HL-60 (cell line): ENCODE measurements around the gene IFI27.

Experiments
- DNase-seq, 2 experiments: peaks; one replicate each; pipeline ENCODE4 v3.0.0-alpha.2; 2010 to 2020; ENCODE audit warnings: low read depth in 1 of 2, low spot score in 1 of 2
- H3K27ac ChIP-seq: fragments of 250-450 bp; sonication (Bioruptor Pico); replicated peaks from 2 replicates; pipeline ENCODE4 v1.5.1; 2020; ENCODE audit warnings: mild to moderate bottlenecking, moderate library complexity
- H3K27me3 ChIP-seq: fragments of 250-450 bp; sonication (Bioruptor Pico); 2 replicates; pipeline ENCODE4 v1.5.1; 2021; ENCODE audit warnings: mild to moderate bottlenecking, moderate library complexity; ENCODE audit not compliant: insufficient read depth, poor library complexity, severe bottlenecking
- H3K4me3 ChIP-seq: replicated peaks from 2 replicates; pipeline ENCODE4 v1.5.1; 2011; ENCODE audit warnings: mild to moderate bottlenecking, control low read depth, low read length; ENCODE audit not compliant: insufficient read depth
- CTCF ChIP-seq: IDR thresholded peaks from one replicate; pipeline ENCODE4 v1.5.1; 2011; ENCODE audit warnings: low read length, control low read depth, inconsistent platforms; ENCODE audit not compliant: insufficient read depth
- GABPA ChIP-seq: IDR thresholded peaks from 2 replicates; pipeline ENCODE4 v1.6.1; 2012; ENCODE audit warnings: low read depth
- POLR2AphosphoS5 ChIP-seq: IDR thresholded peaks from 2 replicates; pipeline ENCODE4 v1.6.1; 2012; ENCODE audit warnings: low read depth
- SPI1 ChIP-seq: IDR thresholded peaks from 2 replicates; pipeline ENCODE4 v1.6.1; 2012; ENCODE audit warnings: low read depth, mild to moderate bottlenecking, borderline replicate concordance
- TF ChIP-seq, protein P1 (sequence below): IDR thresholded peaks from 2 replicates; pipeline ENCODE4 v1.6.1; 2012; ENCODE audit warnings: low read depth; ENCODE audit not compliant: insufficient replicate concordance

IFI27 gene

GRCh38 chr14:94077823-94078222 is 32.7 kb upstream of the IFI27 start:
- DNase-seq, result no peak
- no peak overlapping the region for H3K4me3 ChIP-seq
- TF ChIP-seq GABPA (no peak), CTCF (no peak), SPI1 (no peak), POLR2AphosphoS5 (no peak)
- TF ChIP-seq, protein P1, sequence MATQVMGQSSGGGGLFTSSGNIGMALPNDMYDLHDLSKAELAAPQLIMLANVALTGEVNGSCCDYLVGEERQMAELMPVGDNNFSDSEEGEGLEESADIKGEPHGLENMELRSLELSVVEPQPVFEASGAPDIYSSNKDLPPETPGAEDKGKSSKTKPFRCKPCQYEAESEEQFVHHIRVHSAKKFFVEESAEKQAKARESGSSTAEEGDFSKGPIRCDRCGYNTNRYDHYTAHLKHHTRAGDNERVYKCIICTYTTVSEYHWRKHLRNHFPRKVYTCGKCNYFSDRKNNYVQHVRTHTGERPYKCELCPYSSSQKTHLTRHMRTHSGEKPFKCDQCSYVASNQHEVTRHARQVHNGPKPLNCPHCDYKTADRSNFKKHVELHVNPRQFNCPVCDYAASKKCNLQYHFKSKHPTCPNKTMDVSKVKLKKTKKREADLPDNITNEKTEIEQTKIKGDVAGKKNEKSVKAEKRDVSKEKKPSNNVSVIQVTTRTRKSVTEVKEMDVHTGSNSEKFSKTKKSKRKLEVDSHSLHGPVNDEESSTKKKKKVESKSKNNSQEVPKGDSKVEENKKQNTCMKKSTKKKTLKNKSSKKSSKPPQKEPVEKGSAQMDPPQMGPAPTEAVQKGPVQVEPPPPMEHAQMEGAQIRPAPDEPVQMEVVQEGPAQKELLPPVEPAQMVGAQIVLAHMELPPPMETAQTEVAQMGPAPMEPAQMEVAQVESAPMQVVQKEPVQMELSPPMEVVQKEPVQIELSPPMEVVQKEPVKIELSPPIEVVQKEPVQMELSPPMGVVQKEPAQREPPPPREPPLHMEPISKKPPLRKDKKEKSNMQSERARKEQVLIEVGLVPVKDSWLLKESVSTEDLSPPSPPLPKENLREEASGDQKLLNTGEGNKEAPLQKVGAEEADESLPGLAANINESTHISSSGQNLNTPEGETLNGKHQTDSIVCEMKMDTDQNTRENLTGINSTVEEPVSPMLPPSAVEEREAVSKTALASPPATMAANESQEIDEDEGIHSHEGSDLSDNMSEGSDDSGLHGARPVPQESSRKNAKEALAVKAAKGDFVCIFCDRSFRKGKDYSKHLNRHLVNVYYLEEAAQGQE, result no peak

GRCh38 chr14:94079891-94080620 is 30.5 kb upstream of the IFI27 start:
- Histone ChIP-seq H3K27ac (peak overlapping the region; percentile 95), H3K4me3 (peak overlapping the region; percentile 94), H3K27me3 (no peaks in the 10 kb centered on the region)
- no peak for DNase-seq
- TF ChIP-seq, protein P1, result no peak
- TF ChIP-seq GABPA, result no peak
- TF ChIP-seq CTCF, result no peak
- TF ChIP-seq POLR2AphosphoS5, result no peak
- no peak for TF ChIP-seq SPI1

More at GRCh38 chr14:94077823-94078222, 32.7 kb upstream of the IFI27 start:
- H3K27ac ChIP-seq, result no peak overlapping the region
- H3K27me3 ChIP-seq, result no peaks in the 10 kb centered on the region

DNA sequence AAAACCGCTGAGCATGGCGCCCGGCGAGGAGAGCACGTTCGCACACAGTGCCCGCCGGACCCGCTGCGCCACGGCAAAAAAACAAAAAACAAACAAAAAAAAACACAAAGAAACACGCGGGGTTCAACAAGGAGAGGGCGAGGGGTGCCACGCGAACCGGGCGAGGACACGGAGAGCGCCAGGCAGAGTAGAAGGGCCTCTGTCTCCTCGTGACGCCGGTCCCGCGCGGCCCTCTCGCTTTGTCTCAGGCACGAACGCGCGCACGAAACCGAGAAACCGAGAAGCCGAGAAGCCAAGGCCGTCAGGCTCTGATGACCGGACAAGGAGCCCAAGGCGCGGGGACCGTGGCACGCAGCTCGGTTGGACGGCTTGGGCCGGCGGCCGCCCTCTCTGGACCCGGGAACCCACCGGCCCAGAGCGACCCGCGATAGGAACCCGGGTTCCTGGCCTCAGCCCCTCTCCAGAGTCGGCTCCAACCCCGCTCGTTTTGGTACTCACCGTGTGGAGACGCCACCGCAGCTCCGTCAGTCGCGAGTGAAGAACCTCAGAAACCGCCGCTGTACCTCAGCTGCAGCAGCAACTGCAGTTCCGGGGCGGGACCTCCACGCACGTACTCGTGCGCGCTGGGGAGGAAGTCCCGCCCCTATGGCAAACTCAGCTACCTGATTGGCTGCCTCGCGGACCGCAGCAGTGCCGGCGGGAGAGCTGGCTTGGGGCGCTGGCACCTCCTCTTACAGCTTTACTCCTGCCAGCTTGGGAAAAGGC is 29.7 kb upstream of the IFI27 start, which contains the start of the genes DDX24 and IFI27L1:
TSS of gene DDX24 (minus strand) at position 582 of the 765 bp plus-strand sequence. CDS start 1,460 bp downstream, outside the sequence.
TSS of gene IFI27L1 (plus strand) at position 690 of the 765 bp plus-strand sequence. CDS start 15,628 bp downstream, outside the sequence.
- H3K4me3 ChIP-seq, result peak within 1 kb of the TSS; percentile 94
- DNase-seq, result peak; percentile 93 to 96
- TF ChIP-seq SPI1, result peak; percentile 83; the same call in 1 of the 2 replicates
- TF ChIP-seq GABPA, result peak; percentile 89
- peak; percentile 91 for TF ChIP-seq POLR2AphosphoS5
- no peak for TF ChIP-seq CTCF
- TF ChIP-seq, protein P1, result peak; percentile 27
- H3K27ac ChIP-seq, result peak within 1 kb of the TSS; percentile 95
- H3K27me3 ChIP-seq, result no peaks in the 10 kb centered on the region
